ENCODE data around the gene PALB2. TPM values are rescaled to one million over a fixed set of nuclear protein-coding genes. Genes with fewer than 3 reads are reported as not detected.
A peak's percentile ranks its signal among the peaks of the same experiment; 100 is the strongest.

PALB2 gene
- total and polyA plus RNA-seq, 9 donors, result 8.0 to 11.2 (median 9.5) TPM

- Histone ChIP-seq H3K4me3 (ENCODE audit: low read length) (no peak overlapping the region), H3K27ac (ENCODE audit: low read length) (no peak overlapping the region), H3K36me3 (ENCODE audit: control insufficient read depth, insufficient read depth, low read length) (peaks cover 83% of the 10 kb centered on the region), H3K9me3 (replicated peaks; ENCODE audit: control insufficient read depth, low read depth, low read length) (no peaks in the 10 kb centered on the region), H3K27me3 (ENCODE audit: control insufficient read depth, insufficient read depth, low read length) (no peaks in the 10 kb centered on the region), H3K4me1 (ENCODE audit: control insufficient read depth, insufficient read depth, low read length) (no peaks in the 10 kb centered on the region)
- WGBS (ENCODE audit: insufficient coverage), result 97% methylated on average over 4 of the region's 5 CpGs
- no peak for DNase-seq
Observed at GRCh38 chr16:23571895-23572294, 69.2 kb downstream of the PALB2 start.

DNA sequence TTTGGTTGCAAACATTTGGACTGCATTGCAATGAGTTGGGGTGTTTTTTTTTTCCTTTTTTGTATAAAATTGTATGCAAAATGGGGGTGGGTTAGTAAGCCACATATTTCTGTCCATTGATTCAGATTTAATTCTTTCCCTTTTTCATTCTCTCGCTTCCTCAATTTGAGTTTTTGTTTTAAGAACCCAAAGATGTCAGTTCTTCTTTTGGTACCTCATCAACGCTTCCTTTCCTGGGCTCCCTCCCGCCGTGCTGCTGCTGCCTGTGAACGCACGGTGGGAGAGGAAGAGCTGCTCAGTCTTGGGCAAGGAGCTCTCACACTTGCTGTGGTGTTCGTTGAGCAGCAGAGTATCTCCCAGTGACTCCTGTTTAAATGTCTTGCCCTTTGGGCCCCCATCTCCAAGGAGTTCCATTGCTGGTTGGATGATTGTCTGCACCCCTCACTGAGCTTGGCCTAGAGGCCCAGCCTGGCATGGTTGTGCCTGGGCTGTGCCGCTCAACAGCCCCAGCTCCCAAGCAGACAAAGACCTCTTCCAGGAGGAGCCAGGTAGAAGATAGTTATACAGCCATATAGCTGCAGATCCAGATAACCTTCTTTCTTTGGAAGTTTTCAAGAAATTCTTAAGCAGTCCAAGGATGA, 70.0 kb downstream of the PALB2 start:
- no peak overlapping the region for H3K4me3 ChIP-seq (ENCODE audit: low read length)
- H3K27ac ChIP-seq (ENCODE audit: low read length), result no peak overlapping the region
- no peaks in the 10 kb centered on the region for H3K9me3 ChIP-seq (replicated peaks; ENCODE audit: control insufficient read depth, low read depth, low read length)
- peaks cover 86% of the 10 kb centered on the region for H3K36me3 ChIP-seq (ENCODE audit: control insufficient read depth, insufficient read depth, low read length)
- no peaks in the 10 kb centered on the region for H3K4me1 ChIP-seq (ENCODE audit: control insufficient read depth, insufficient read depth, low read length)
- DNase-seq, result peak; percentile 34
- no peaks in the 10 kb centered on the region for H3K27me3 ChIP-seq (ENCODE audit: control insufficient read depth, insufficient read depth, low read length)
- WGBS (ENCODE audit: insufficient coverage), result 92% methylated on average over 7 of the region's 8 CpGs

GRCh38 chr16:23567602-23568001, 73.5 kb downstream of the PALB2 start:
- H3K36me3 ChIP-seq (ENCODE audit: control insufficient read depth, insufficient read depth, low read length), result peaks cover 92% of the 10 kb centered on the region
- H3K27ac ChIP-seq (ENCODE audit: low read length), result no peak overlapping the region
- DNase-seq, result no peak
- no peak overlapping the region for H3K4me3 ChIP-seq (ENCODE audit: low read length)
- WGBS (ENCODE audit: insufficient coverage), result 89% methylated on average over 3 of the region's 3 CpGs
- H3K9me3 ChIP-seq (replicated peaks; ENCODE audit: control insufficient read depth, low read depth, low read length), result no peaks in the 10 kb centered on the region
- H3K27me3 ChIP-seq (ENCODE audit: control insufficient read depth, insufficient read depth, low read length), result no peaks in the 10 kb centered on the region
- H3K4me1 ChIP-seq (ENCODE audit: control insufficient read depth, insufficient read depth, low read length), result no peaks in the 10 kb centered on the region

DNA sequence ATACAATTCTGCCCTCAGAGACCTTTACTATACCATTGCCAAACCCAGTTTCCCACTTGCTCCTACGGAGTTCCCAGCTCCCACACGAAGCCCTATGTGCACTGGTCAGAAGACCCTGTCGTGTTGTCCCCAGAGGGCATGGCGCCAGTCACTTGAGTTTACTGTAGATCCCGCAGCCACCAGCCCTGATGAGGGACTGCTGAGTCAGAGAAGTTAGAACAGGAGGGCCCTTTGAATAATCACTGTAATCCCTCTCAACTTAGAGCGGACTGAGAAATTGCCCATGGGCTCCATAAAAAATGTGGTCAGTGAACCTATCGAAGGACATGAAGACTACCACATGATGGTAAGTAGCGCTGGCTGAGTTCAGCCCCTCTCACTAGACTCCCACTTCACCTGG, 74.4 kb downstream of the PALB2 start:
- whole genome bisulfite sequencing (ENCODE audit: insufficient coverage), result 85% methylated on average over 6 of the region's 8 CpGs
- Histone ChIP-seq H3K36me3 (ENCODE audit: control insufficient read depth, insufficient read depth, low read length) (peaks cover 92% of the 10 kb centered on the region), H3K9me3 (replicated peaks; ENCODE audit: control insufficient read depth, low read depth, low read length) (no peaks in the 10 kb centered on the region), H3K27me3 (ENCODE audit: control insufficient read depth, insufficient read depth, low read length) (no peaks in the 10 kb centered on the region), H3K4me3 (ENCODE audit: low read length) (no peak overlapping the region), H3K27ac (ENCODE audit: low read length) (no peak overlapping the region), H3K4me1 (ENCODE audit: control insufficient read depth, insufficient read depth, low read length) (no peaks in the 10 kb centered on the region)
- no peak for DNase-seq

- H3K4me3 ChIP-seq (ENCODE audit: low read length), result no peak overlapping the region
- H3K4me1 ChIP-seq (ENCODE audit: control insufficient read depth, insufficient read depth, low read length), result no peaks in the 10 kb centered on the region
- H3K9me3 ChIP-seq (replicated peaks; ENCODE audit: control insufficient read depth, low read depth, low read length), result no peaks in the 10 kb centered on the region
- WGBS (ENCODE audit: insufficient coverage), result 90% methylated on average over 8 of the region's 9 CpGs
- H3K27me3 ChIP-seq (ENCODE audit: control insufficient read depth, insufficient read depth, low read length), result no peaks in the 10 kb centered on the region
- no peak for DNase-seq
- peaks cover 89% of the 10 kb centered on the region for H3K36me3 ChIP-seq (ENCODE audit: control insufficient read depth, insufficient read depth, low read length)
- peak overlapping the region; percentile 7 for H3K27ac ChIP-seq (ENCODE audit: low read length)
Observed at GRCh38 chr16:23564575-23565363, 76.3 kb downstream of the PALB2 start.

- H3K36me3 ChIP-seq (ENCODE audit: control insufficient read depth, insufficient read depth, low read length), result peaks cover 87% of the 10 kb centered on the region
Observed at GRCh38 chr16:23563186-23563585, 77.9 kb downstream of the PALB2 start.

DNA sequence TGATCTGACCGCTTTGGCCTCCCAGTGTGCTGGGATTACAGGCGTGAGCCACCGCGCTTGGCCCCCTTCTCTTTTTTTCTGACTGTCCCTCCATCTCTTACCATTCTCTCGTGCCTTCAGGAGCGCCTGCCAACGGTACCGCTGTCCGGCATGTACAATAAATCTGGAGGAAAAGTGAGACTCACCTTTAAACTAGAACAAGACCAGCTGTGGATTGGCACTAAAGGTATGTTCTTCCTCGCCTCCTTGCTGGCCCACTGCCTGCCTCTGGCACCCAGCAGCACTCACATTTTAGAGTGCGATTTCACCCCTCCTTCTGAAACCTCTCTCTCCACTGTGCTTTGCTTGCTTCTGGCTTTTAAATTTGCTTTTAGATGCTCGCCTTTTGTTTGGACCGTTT, 78.6 kb downstream of the PALB2 start:
- Histone ChIP-seq H3K4me3 (ENCODE audit: low read length) (no peak overlapping the region), H3K4me1 (ENCODE audit: control insufficient read depth, insufficient read depth, low read length) (peaks cover 11% of the 10 kb centered on the region), H3K36me3 (ENCODE audit: control insufficient read depth, insufficient read depth, low read length) (peaks cover 80% of the 10 kb centered on the region), H3K9me3 (replicated peaks; ENCODE audit: control insufficient read depth, low read depth, low read length) (no peaks in the 10 kb centered on the region), H3K27me3 (ENCODE audit: control insufficient read depth, insufficient read depth, low read length) (no peaks in the 10 kb centered on the region), H3K27ac (ENCODE audit: low read length) (no peak overlapping the region)
- no peak for DNase-seq
- WGBS (ENCODE audit: insufficient coverage), result 90% methylated on average over 4 of the region's 13 CpGs

More at GRCh38 chr16:23563186-23563585, 77.9 kb downstream of the PALB2 start:
- 100% methylated on average over 2 of the region's 6 CpGs for WGBS (ENCODE audit: insufficient coverage)
- peaks cover 9% of the 10 kb centered on the region for H3K4me1 ChIP-seq (ENCODE audit: control insufficient read depth, insufficient read depth, low read length)
- H3K27me3 ChIP-seq (ENCODE audit: control insufficient read depth, insufficient read depth, low read length), result no peaks in the 10 kb centered on the region
- H3K9me3 ChIP-seq (replicated peaks; ENCODE audit: control insufficient read depth, low read depth, low read length), result no peaks in the 10 kb centered on the region
- H3K4me3 ChIP-seq (ENCODE audit: low read length), result no peak overlapping the region
- no peak for DNase-seq
- no peak overlapping the region for H3K27ac ChIP-seq (ENCODE audit: low read length)

GRCh38 chr16:23561586-23561985, 79.5 kb downstream of the PALB2 start:
- H3K4me1 ChIP-seq (ENCODE audit: control insufficient read depth, insufficient read depth, low read length), result peaks cover 14% of the 10 kb centered on the region
- no peak for DNase-seq
- no peaks in the 10 kb centered on the region for H3K9me3 ChIP-seq (replicated peaks; ENCODE audit: control insufficient read depth, low read depth, low read length)
- H3K27me3 ChIP-seq (ENCODE audit: control insufficient read depth, insufficient read depth, low read length), result no peaks in the 10 kb centered on the region
- peaks cover 71% of the 10 kb centered on the region for H3K36me3 ChIP-seq (ENCODE audit: control insufficient read depth, insufficient read depth, low read length)
- WGBS (ENCODE audit: insufficient coverage), result 76% methylated on average over 5 of the region's 5 CpGs
- no peak overlapping the region for H3K27ac ChIP-seq (ENCODE audit: low read length)
- no peak overlapping the region for H3K4me3 ChIP-seq (ENCODE audit: low read length)

DNA sequence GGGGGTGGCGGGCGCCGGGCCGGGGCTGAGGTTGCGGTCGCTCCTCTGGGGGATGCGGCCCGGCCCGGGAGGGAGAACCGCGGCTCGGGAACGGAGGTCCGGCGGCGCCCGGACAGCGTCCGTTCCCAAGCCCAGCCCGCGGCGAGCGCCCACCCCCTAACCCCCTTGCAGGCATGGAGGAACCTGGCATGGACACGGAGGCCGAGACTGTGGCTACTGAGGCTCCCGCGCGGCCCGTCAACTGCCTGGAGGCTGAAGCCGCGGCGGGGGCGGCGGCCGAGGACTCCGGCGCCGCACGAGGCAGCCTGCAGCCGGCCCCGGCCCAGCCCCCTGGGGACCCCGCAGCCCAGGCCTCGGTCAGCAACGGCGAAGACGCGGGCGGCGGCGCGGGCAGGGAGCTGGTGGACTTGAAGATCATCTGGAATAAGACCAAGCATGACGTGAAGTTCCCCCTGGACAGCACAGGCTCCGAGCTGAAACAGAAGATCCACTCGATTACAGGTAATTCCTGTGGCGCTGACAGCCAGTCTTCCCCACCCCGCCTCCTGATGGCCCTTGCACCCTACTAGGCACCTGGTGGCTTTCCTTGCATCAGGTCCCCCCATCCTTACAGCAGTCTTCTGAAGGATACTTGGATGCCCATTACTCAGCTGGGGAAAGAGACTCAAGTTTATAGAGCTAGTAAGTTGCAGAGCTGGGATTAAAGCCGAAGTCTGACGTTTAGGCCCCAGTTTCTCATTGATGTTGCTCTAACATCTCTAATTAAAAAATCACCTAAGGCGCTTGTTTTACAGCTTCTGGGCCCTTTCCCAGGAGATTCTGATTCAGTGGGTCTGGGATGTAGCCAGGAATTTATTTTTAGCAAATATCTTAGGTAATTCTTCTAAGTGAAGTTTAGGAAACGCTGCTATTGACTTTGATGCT, 83.1 kb downstream of the PALB2 start:
- H3K27ac ChIP-seq (ENCODE audit: low read length), result peak overlapping the region; percentile 95
- DNase-seq, result peak; percentile 73
- no peaks in the 10 kb centered on the region for H3K27me3 ChIP-seq (ENCODE audit: control insufficient read depth, insufficient read depth, low read length)
- under 1% methylated on average over 56 of the region's 60 CpGs for WGBS (ENCODE audit: insufficient coverage)
- peaks cover 46% of the 10 kb centered on the region for H3K36me3 ChIP-seq (ENCODE audit: control insufficient read depth, insufficient read depth, low read length)
- peaks cover 19% of the 10 kb centered on the region for H3K4me1 ChIP-seq (ENCODE audit: control insufficient read depth, insufficient read depth, low read length)
- no peaks in the 10 kb centered on the region for H3K9me3 ChIP-seq (replicated peaks; ENCODE audit: control insufficient read depth, low read depth, low read length)
- peak overlapping the region; percentile 95 for H3K4me3 ChIP-seq (ENCODE audit: low read length)

All from muscle of leg (tissue), 11 donors.